Stomach smooth muscle (tissue), 2 donors: ENCODE data around the gene SUGP2.

Source experiments
- H3K27ac ChIP-seq: one replicate; pipeline ENCODE4 v1.7.0; 2013; ENCODE audit warnings: mild to moderate bottlenecking, low read length, inconsistent platforms
- H3K27me3 ChIP-seq, 2 donors: one replicate each; pipeline ENCODE4 v1.7.0; 2013; ENCODE audit warnings: low read length in 2 of 2; ENCODE audit not compliant: insufficient read depth in 2 of 2, control insufficient read depth in 1 of 2
- H3K36me3 ChIP-seq, 2 donors: one replicate each; pipeline ENCODE4 v1.7.0; 2013; ENCODE audit warnings: low read length in 2 of 2; ENCODE audit not compliant: control insufficient read depth in 2 of 2, insufficient read depth in 2 of 2
- H3K4me1 ChIP-seq: one replicate; pipeline ENCODE4 v1.7.0; 2013; ENCODE audit warnings: low read length; ENCODE audit not compliant: control insufficient read depth, insufficient read depth
- H3K4me3 ChIP-seq, 2 donors: one replicate each; pipeline ENCODE4 v1.7.0; 2013; ENCODE audit warnings: low read length in 2 of 2
- H3K9ac ChIP-seq, 2 donors: one replicate each; pipeline ENCODE4 v1.7.0; 2013; ENCODE audit warnings: low read length in 2 of 2, mild to moderate bottlenecking in 1 of 2
- H3K9me3 ChIP-seq, 2 donors: one replicate each; pipeline ENCODE4 v1.7.0; 2013; ENCODE audit warnings: low read length in 2 of 2; ENCODE audit not compliant: control insufficient read depth in 2 of 2
- donor health status: healthy.
- donor health status: Pancreatic carcinoma.

The SUGP2 gene

DNA sequence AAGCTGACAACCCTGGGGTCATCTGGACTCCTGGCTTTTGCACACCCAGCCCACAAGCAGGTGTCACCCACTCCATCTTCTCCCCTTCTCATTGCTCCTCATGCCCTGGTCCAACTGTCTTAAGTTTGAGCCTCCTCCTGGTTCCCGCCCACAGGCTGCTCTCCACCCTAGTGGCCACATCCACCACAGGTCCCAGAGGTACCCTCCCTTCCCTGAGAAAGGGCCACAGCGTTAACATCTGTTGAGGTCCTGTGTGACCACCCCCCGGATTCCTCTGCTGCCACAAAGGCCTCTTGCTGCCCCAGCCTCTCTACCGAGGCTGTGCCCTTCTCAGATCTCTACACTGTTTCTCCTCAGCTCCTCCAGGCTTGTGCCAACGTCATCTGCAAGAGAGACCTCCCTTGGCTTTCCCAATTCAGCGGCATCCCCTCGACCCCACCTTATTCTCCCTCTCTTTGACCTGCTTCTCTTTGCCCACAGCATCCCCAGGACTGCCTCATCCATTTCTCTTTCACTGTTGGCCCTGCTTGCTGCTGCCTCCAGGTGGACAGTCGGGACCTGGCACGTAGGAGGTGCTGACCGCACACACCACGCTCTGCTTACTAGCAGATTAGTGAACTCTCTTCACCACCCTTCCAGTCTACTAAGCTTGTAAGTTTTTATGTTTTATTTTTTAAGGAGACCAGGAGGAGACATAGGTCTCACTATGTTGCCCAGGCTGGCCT is 33.3 kb downstream of the SUGP2 start:
- Histone ChIP-seq H3K9me3 (no peaks in the 10 kb centered on the region), H3K27ac (no peak overlapping the region), H3K9ac (no peak overlapping the region), H3K27me3 (no peaks in the 10 kb centered on the region), H3K4me3 (no peak overlapping the region), H3K36me3 (peaks cover 35 to 40% of the 10 kb centered on the region in 2 donors), H3K4me1 (peaks cover 7% of the 10 kb centered on the region)

DNA sequence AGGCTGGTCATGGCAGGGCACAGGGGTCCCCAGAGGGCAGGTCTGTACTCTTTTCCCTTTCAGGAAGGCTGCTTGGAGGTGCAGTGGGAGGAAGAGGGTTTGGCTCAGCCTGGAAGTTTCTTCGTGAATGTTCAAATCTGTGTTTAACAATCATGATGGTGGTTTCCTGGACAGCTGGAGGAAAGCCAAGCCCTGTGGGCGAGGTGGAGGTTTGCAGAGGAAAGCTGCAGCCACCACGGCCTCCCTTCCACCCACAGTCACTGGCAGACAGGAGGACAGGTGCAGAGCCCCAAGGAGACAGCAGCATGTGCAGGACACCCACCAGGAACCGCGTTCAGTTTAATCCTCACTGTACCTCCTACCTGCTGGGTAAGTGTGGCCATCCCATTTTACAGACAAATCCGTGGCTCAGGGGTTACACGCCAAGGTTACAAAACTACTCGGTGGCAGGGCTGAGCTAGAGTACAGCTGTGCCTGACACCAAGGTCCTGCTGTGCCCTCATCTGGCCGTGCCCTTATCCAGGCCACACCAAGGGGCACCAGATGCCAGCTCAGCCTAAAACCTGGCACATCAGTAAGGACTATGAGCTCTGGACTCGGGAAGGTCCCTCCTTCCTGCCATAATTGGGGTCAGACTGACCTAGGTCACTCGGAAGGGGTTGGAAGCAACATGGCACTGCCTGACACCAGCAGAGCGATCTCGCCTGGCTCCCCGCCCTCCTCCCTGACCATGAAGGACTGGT is 34.1 kb downstream of the SUGP2 start:
- H3K9me3 ChIP-seq, result no peaks in the 10 kb centered on the region
- H3K4me1 ChIP-seq, result peaks cover 7% of the 10 kb centered on the region
- H3K36me3 ChIP-seq, result peaks cover 34 to 40% of the 10 kb centered on the region in 2 donors
- H3K9ac ChIP-seq, result no peak overlapping the region
- H3K27me3 ChIP-seq, result no peaks in the 10 kb centered on the region
- no peak overlapping the region for H3K27ac ChIP-seq
- H3K4me3 ChIP-seq, result no peak overlapping the region

DNA sequence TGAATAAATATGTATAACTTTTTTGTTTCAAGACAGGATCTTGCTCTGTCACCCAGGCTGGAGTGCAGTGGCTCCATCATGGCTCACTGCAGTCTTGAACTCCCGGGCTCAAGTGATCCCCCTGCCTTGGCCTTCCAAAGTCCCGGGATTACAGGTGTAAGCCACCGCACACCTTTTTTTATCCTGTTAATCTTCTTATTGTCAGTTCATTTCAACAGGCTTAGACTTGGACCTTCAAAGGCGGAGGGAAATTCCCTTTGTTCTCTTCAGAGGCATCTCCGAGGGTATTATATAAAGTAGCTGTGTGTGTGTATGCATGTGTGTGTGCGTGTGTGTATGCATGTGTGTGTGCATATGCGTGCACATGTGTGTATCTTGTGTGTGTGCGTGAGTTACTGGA is 35.0 kb downstream of the SUGP2 start:
- Histone ChIP-seq H3K9ac (no peak overlapping the region), H3K9me3 (no peaks in the 10 kb centered on the region), H3K4me1 (peaks cover 7% of the 10 kb centered on the region), H3K4me3 (no peak overlapping the region), H3K36me3 (peaks cover 30 to 39% of the 10 kb centered on the region in 2 donors), H3K27me3 (no peaks in the 10 kb centered on the region), H3K27ac (no peak overlapping the region)

DNA sequence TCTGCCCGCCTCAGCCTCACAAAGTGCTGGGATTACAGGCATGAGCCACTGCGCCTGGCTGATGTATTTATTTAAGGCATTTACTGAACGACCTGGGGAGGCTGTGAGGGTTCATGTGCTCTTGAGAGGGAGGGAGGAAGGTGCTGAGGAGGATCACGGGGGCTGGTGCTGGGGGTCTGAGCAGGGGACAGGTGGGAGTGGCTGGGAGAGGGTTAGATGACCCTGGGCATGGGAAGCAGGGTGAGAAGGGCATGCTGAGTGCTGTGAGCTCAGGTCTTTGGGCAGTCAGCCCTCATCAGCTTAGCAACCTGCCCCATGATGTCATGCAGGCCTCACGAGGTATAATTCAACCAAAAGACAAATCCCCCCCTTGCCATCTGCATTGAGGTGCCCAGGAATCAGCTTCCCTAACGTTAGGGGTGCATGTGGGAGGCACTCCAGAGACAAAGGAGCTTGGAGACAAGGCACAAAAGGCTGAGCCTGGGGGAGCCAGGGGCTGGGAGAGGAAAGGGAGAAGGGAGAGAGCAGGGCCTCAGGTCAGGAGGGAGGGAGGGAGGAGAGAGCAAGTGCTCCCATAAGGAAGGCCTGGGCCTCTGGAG is 36.4 kb downstream of the SUGP2 start:
- no peak overlapping the region for H3K9ac ChIP-seq
- no peaks in the 10 kb centered on the region for H3K9me3 ChIP-seq
- H3K36me3 ChIP-seq, result peaks cover 35 to 41% of the 10 kb centered on the region in 2 donors
- H3K27ac ChIP-seq, result no peak overlapping the region
- H3K27me3 ChIP-seq, result no peaks in the 10 kb centered on the region
- H3K4me3 ChIP-seq, result no peak overlapping the region
- peaks cover 7% of the 10 kb centered on the region for H3K4me1 ChIP-seq

DNA sequence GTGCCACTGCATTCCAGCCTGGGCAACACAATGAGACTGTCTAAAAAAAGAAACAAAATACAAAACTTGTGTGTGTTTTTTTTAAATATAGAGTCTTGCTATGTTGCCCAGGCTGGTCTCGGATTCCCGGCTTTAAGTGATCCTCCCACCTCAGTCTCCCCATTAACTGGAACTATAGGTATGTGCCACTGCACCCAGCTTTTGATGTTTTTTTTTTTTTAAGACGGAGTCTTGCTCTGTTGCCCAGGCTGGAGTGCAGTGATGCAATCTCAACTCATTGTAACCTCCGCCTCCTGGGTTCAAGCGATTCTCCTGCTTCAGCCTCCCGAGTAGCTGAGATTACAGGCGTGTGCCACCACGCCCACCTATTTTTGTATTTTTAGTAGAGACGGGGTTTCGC is 37.0 kb downstream of the SUGP2 start:
- Histone ChIP-seq H3K9me3 (no peaks in the 10 kb centered on the region), H3K9ac (no peak overlapping the region), H3K27me3 (no peaks in the 10 kb centered on the region), H3K36me3 (peaks cover 34 to 36% of the 10 kb centered on the region in 2 donors), H3K4me1 (peaks cover 7% of the 10 kb centered on the region), H3K27ac (no peak overlapping the region), H3K4me3 (no peak overlapping the region)

DNA sequence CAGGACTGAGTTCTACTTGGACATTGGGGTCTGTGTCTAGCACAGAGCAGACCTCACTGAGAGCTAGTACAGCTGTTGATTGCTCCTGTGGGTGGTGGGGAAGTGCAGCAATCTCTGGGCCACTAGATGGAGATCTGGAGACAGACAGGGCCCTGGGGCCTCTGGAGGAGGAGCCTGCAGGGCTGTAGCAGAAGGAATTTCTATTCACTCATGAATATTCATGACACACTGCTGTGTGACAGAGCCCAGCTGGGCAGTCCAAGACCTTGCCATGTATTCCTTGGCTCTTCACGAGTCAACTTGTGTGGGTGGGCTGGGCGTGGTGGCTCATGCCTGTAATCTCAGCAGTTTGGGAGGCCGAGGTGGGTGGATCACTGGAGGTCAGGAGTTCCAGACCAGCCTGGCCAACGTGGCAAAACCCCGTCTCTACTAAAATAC is 37.5 kb downstream of the SUGP2 start:
- Histone ChIP-seq H3K27ac (no peak overlapping the region), H3K27me3 (no peaks in the 10 kb centered on the region), H3K4me1 (peaks cover 7% of the 10 kb centered on the region), H3K4me3 (no peak overlapping the region), H3K36me3 (peaks cover 34% of the 10 kb centered on the region in 2 donors), H3K9me3 (no peaks in the 10 kb centered on the region), H3K9ac (no peak overlapping the region)

DNA sequence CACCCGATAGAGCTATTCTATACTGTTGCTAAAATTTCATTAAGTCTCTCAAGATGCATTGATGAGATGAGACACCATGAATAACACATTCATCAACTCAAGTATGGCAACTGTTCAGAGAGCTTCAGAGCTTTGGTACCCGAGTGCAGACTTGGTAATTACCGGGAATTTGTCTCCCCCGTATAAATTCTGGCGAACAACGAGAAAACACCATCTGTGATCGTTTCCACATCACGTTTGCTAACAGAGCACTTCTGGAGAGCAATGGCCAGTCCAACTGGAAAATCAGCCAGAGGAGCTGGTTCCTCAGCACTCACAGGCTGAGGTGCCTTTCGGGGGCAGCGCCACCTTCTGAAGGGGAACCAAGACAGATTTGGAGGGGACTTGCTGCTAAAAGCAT is 40.2 kb downstream of the SUGP2 start:
- Histone ChIP-seq H3K4me3 (no peak overlapping the region), H3K9me3 (no peaks in the 10 kb centered on the region), H3K9ac (no peak overlapping the region), H3K4me1 (peaks cover 4% of the 10 kb centered on the region), H3K36me3 (peaks cover 21 to 28% of the 10 kb centered on the region in 2 donors), H3K27ac (no peak overlapping the region), H3K27me3 (no peaks in the 10 kb centered on the region)

DNA sequence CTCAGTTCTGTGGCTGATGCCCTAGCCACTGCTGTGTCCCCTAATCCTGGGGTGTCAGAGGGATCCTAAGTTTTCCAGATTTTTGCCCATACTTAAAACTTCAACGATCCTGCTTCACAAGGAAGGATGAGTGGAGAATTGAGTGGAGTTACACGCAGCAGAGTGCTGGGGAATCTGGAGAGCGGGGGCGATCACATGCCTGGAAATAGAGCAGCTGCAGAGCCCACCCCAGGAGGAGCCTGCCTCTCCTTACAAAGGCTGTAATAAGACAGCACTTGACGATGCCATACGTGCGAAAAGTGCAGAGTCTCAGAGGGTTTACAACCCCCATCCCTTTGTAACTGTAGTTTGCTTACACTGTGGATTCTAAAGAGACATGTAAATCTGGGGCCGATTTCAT is 40.6 kb downstream of the SUGP2 start:
- no peaks in the 10 kb centered on the region for H3K27me3 ChIP-seq
- no peaks in the 10 kb centered on the region for H3K9me3 ChIP-seq
- no peak overlapping the region for H3K27ac ChIP-seq
- H3K4me3 ChIP-seq, result no peak overlapping the region
- peaks cover 4% of the 10 kb centered on the region for H3K4me1 ChIP-seq
- no peak overlapping the region for H3K9ac ChIP-seq
- peaks cover 21 to 25% of the 10 kb centered on the region in 2 donors for H3K36me3 ChIP-seq

DNA sequence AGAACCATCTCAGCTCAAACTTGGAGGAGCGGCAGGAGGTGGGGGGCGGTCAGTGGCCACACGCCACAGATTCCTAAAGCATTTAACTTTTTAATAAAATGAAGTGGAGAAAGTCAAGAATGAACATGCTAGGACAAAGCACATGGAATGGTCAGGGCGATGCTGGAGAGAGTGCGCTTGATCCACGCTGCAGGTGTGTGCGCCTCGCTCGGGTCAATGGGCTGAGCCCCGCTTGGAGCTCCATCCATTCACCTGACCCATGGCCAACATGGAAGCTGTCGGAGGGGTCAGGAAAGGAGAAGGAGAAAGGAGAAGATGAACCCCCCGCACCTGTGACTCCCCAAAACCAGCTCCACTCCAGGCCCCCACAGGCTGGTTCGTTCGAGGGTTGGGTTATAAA is 41.8 kb downstream of the SUGP2 start:
- no peaks in the 10 kb centered on the region for H3K9me3 ChIP-seq
- H3K9ac ChIP-seq, result no peak overlapping the region
- no peak overlapping the region for H3K4me3 ChIP-seq
- peaks cover 21% of the 10 kb centered on the region in 2 donors for H3K36me3 ChIP-seq
- no peaks in the 10 kb centered on the region for H3K27me3 ChIP-seq
- H3K4me1 ChIP-seq, result peaks cover 4% of the 10 kb centered on the region
- H3K27ac ChIP-seq, result no peak overlapping the region

DNA sequence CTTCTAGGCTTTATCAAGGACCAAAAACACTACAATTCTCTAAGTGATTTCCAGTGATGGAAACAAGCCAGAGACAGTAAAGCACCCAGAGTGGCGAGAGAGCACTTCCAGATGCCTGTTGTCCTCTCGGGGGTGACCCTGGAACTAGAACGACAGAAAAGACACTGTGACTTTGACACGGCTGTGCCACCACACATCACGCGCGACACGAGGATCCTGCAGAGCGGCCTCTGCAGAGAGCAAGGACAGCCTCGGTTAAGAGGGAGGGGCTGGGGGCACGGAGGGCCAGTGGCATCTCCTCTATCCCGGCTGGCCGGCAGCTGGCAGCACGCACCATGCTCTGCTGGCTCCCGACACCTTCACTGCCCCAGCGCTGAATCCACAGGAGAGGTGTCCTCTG is 42.3 kb downstream of the SUGP2 start:
- no peaks in the 10 kb centered on the region for H3K9me3 ChIP-seq
- H3K4me3 ChIP-seq, result no peak overlapping the region
- peaks cover 21% of the 10 kb centered on the region in 2 donors for H3K36me3 ChIP-seq
- peaks cover 4% of the 10 kb centered on the region for H3K4me1 ChIP-seq
- no peak overlapping the region for H3K9ac ChIP-seq
- H3K27ac ChIP-seq, result no peak overlapping the region
- H3K27me3 ChIP-seq, result no peaks in the 10 kb centered on the region
